ENCODE measurements around the gene WBP2. TPM values are rescaled to one million over a fixed set of nuclear protein-coding genes. Genes with fewer than 3 reads are reported as not detected.

Gene WBP2
- polyA plus RNA-seq, 6 donors from 2014 or later = 73.4 to 134 (median 87.6) TPM

- Mint-ChIP-seq H3K4me3 (no peak overlapping the region), H3K27ac (peak overlapping the region in 2 of 6 donors; percentile 13 to 92), H3K4me1 (peaks cover 9 to 19% (median 15%) of the 10 kb centered on the region in 3 donors), H3K27me3 (no peaks in the 10 kb centered on the region), H3K36me3 (peaks cover 0 to 10% of the 10 kb centered on the region in 2 donors), H3K9me3 (no peaks in the 10 kb centered on the region)
- ATAC-seq (ENCODE audit: low read depth in 2 of 2) (no peak), DNase-seq (no peak)
These were observed 55.7 kb downstream of the WBP2 start for GRCh38 chr17:75799402-75799801.

GRCh38 chr17:75795820-75796607 lies 59.1 kb downstream of the WBP2 start:
- H3K36me3 Mint-ChIP-seq = peaks cover 0 to 13% of the 10 kb centered on the region in 2 donors
- H3K27ac Mint-ChIP-seq = peak overlapping the region in 1 of 6 donors; percentile 24
- DNase-seq (no peak), ATAC-seq (ENCODE audit: low read depth in 2 of 2) (no peak)
- no peak overlapping the region for H3K4me3 Mint-ChIP-seq
- no peaks in the 10 kb centered on the region for H3K9me3 Mint-ChIP-seq
- no peaks in the 10 kb centered on the region for H3K27me3 Mint-ChIP-seq
- peaks cover 5 to 15% (median 9%) of the 10 kb centered on the region in 3 donors for H3K4me1 Mint-ChIP-seq

Other genes with a start within 250 kb of the WBP2 start
- 1 to 10 TPM in 2 of 6 donors, under 1 TPM in 2, not detected in 2; 0.24 to 1.3 (median 1.1) TPM for gene SMIM5, start 221.9 kb downstream of the WBP2 start, polyA plus RNA-seq (ENCODE audit: low read depth in 6 of 6)
- gene RECQL5, start 188.2 kb downstream of the WBP2 start, polyA plus RNA-seq (ENCODE audit: low read depth in 6 of 6) = 10 to 100 TPM in 5 of 6 donors, 1 to 10 TPM in 1; 3.6 to 29.4 (median 16.3) TPM
- 100 to 1,000 TPM in 1 of 6 donors, 10 to 100 TPM in 5; 72.3 to 105 (median 95.6) TPM for gene SAP30BP, start 188.0 kb downstream of the WBP2 start, polyA plus RNA-seq (ENCODE audit: low read depth in 6 of 6)
- 1 to 10 TPM in 2 of 6 donors, under 1 TPM in 2, not detected in 2; 0.67 to 1.6 (median 1.1) TPM for gene ITGB4, start 133.9 kb downstream of the WBP2 start, polyA plus RNA-seq (ENCODE audit: low read depth in 6 of 6)
- gene GALK1, start 90.1 kb downstream of the WBP2 start, polyA plus RNA-seq (ENCODE audit: low read depth in 6 of 6) = 10 to 100 TPM in 4 of 6 donors, 1 to 10 TPM in 2; 8.3 to 21.9 (median 14.6) TPM
- gene UNK, start 70.5 kb downstream of the WBP2 start, polyA plus RNA-seq (ENCODE audit: low read depth in 6 of 6) = 10 to 100 TPM; 31.1 to 50.1 (median 37.7) TPM
- 10 to 100 TPM; 11.5 to 31.5 (median 20.5) TPM for gene UNC13D, start 10.9 kb downstream of the WBP2 start, polyA plus RNA-seq (ENCODE audit: low read depth in 6 of 6)
- gene TRIM47, start 23.2 kb upstream of the WBP2 start, polyA plus RNA-seq (ENCODE audit: low read depth in 6 of 6) = 1 to 10 TPM in 3 of 6 donors, under 1 TPM in 2, not detected in 1; 0.97 to 2.2 (median 1.7) TPM
- gene TRIM65, start 41.6 kb upstream of the WBP2 start, polyA plus RNA-seq (ENCODE audit: low read depth in 6 of 6) = 10 to 100 TPM; 15.4 to 33.0 (median 23.4) TPM
- gene MRPL38, start 49.5 kb upstream of the WBP2 start, polyA plus RNA-seq (ENCODE audit: low read depth in 6 of 6) = 10 to 100 TPM; 47.3 to 68.8 (median 59.7) TPM
- 1 to 10 TPM; 1.5 to 5.0 (median 2.9) TPM for gene FBF1, start 85.7 kb upstream of the WBP2 start, polyA plus RNA-seq (ENCODE audit: low read depth in 6 of 6)
- gene ACOX1, start 123.8 kb upstream of the WBP2 start, polyA plus RNA-seq (ENCODE audit: low read depth in 6 of 6) = 10 to 100 TPM in 3 of 6 donors, 1 to 10 TPM in 3; 6.4 to 15.5 (median 10.6) TPM
- 10 to 100 TPM; 24.4 to 62.0 (median 31.3) TPM for gene TEN1, start 123.9 kb upstream of the WBP2 start, polyA plus RNA-seq (ENCODE audit: low read depth in 6 of 6)
- gene CDK3, start 145.5 kb upstream of the WBP2 start, polyA plus RNA-seq (ENCODE audit: low read depth in 6 of 6) = 1 to 10 TPM in 1 of 6 donors, under 1 TPM in 3, not detected in 2; 0.66 to 5.9 (median 0.76) TPM
- gene EVPL, start 172.0 kb upstream of the WBP2 start, polyA plus RNA-seq (ENCODE audit: low read depth in 6 of 6) = not detected
- gene SRP68, start 217.2 kb upstream of the WBP2 start, polyA plus RNA-seq (ENCODE audit: low read depth in 6 of 6) = 10 to 100 TPM; 31.4 to 68.1 (median 53.0) TPM
- gene GALR2, start 219.4 kb upstream of the WBP2 start, polyA plus RNA-seq (ENCODE audit: low read depth in 6 of 6) = 1 to 10 TPM in 2 of 6 donors, under 1 TPM in 3, not detected in 1; 0.31 to 2.6 (median 0.72) TPM
- gene ZACN, start 223.8 kb upstream of the WBP2 start, polyA plus RNA-seq (ENCODE audit: low read depth in 6 of 6) = 1 to 10 TPM in 2 of 6 donors, under 1 TPM in 2, not detected in 2; 0.70 to 1.6 (median 1.1) TPM
- gene EXOC7, start 248.5 kb upstream of the WBP2 start, polyA plus RNA-seq (ENCODE audit: low read depth in 6 of 6) = 10 to 100 TPM; 40.8 to 64.9 (median 54.0) TPM

Measured in naive B cell (primary cell).